Omental fat pad (tissue), 4 donors: ENCODE data around the gene RAB8A. TPM values are rescaled to one million over a fixed set of nuclear protein-coding genes. Genes with fewer than 3 reads are reported as not detected.

Source experiments
- ATAC-seq: fragments of 150-250 bp; one replicate; pipeline ENCODE4 v1.9.1; 2016; ENCODE audit warnings: mild to moderate bottlenecking, moderate library complexity; ENCODE audit not compliant: low FRiP score
- DNase-seq: peaks from one replicate; pipeline ENCODE4 v3.0.0-alpha.2; 2019; ENCODE audit warnings: low spot score
- CTCF ChIP-seq, 3 donors: fragments of 450-650 bp; IDR thresholded peaks; one replicate each; pipeline ENCODE4 v1.5.1; 2016 to 2017; ENCODE audit warnings: antibody characterized with exemption in 3 of 3, mild to moderate bottlenecking in 3 of 3, moderate library complexity in 2 of 3
- total RNA-seq, 4 donors: library from RNA; depleted of rRNA; stranded (reverse); fragments of >200 nt; gene quantifications; one replicate each; pipeline ENCODE4 v1.1.0, GENCODE V29; 2016

The RAB8A gene
- total RNA-seq, 4 donors from 2014 or later: 32.5 to 51.9 (median 40.0) TPM

- no peak for TF ChIP-seq CTCF (IDR thresholded peaks at IDR 0.05)
- DNase-seq: no peak
- ATAC-seq: no peak
These were observed 10.3 kb downstream of the RAB8A start for GRCh38 chr19:16121967-16122366.

- ATAC-seq: no peak
- DNase-seq: no peak
- no peak for TF ChIP-seq CTCF (IDR thresholded peaks at IDR 0.05)
These were observed 13.3 kb downstream of the RAB8A start for GRCh38 chr19:16124953-16125352.

GRCh38 chr19:16125737-16126495, 14.2 kb downstream of the RAB8A start:
- DNase-seq: no peak
- ATAC-seq: no peak
- no peak for TF ChIP-seq CTCF (IDR thresholded peaks at IDR 0.05)

GRCh38 chr19:16127080-16127479, 15.4 kb downstream of the RAB8A start:
- no peak for TF ChIP-seq CTCF (IDR thresholded peaks at IDR 0.05)
- ATAC-seq (no peak), DNase-seq (no peak)

GRCh38 chr19:16127776-16128371, 16.2 kb downstream of the RAB8A start:
- no peak for TF ChIP-seq CTCF (IDR thresholded peaks at IDR 0.05)
- no peak for DNase-seq
- ATAC-seq: no peak

- ATAC-seq (no peak), DNase-seq (no peak)
- no peak for TF ChIP-seq CTCF (IDR thresholded peaks at IDR 0.05)
These were observed 20.0 kb downstream of the RAB8A start for GRCh38 chr19:16131648-16132047.

- DNase-seq (no peak), ATAC-seq (no peak)
- no peak for TF ChIP-seq CTCF (IDR thresholded peaks at IDR 0.05)
These were observed 22.1 kb downstream of the RAB8A start for GRCh38 chr19:16133818-16134217.
